Upper lobe of left lung (tissue), 6 donors: Measurements from ENCODE around the gene CT55. TPM values are rescaled to one million over a fixed set of nuclear protein-coding genes. Genes with fewer than 3 reads are reported as not detected.
"Not testable (repeated sequence)": the region's sequence is repeated elsewhere in the genome, so short reads cannot be mapped to it uniquely, and the experiment has no call there.

Source experiments
- ATAC-seq, 2 donors: fragments of 200-7000 bp; cut with Tn5 transposase; one replicate each; pipeline ENCODE4 v1.9.1; 2022; ENCODE audit warnings: mild to moderate bottlenecking in 2 of 2, moderate library complexity in 2 of 2; ENCODE audit not compliant: low FRiP score in 2 of 2
- DNase-seq, 2 donors: peaks; one replicate each; pipeline ENCODE4 v3.0.0-alpha.2; 2019 to 2020
- H3K27ac ChIP-seq, 4 donors: fragments of 200-600 bp; sonication (generic); one replicate each; pipeline ENCODE4 v1.5.1; 2016 to 2019
- H3K27me3 ChIP-seq, 4 donors: fragments of 200-600 bp; sonication (generic); one replicate each; pipeline ENCODE4 v1.5.1; 2017 to 2019
- H3K36me3 ChIP-seq, 4 donors: fragments of 200-600 bp; sonication (generic); one replicate each; pipeline ENCODE4 v1.5.1; 2016 to 2019
- H3K4me1 ChIP-seq, 4 donors: fragments of 200-600 bp; sonication (generic); one replicate each; pipeline ENCODE4 v1.5.1; 2018 to 2019
- H3K4me3 ChIP-seq, 4 donors: fragments of 200-600 bp; sonication (generic); one replicate each; pipeline ENCODE4 v1.5.1; 2017 to 2019; ENCODE audit warnings: mild to moderate bottlenecking in 2 of 4, moderate library complexity in 1 of 4
- H3K9me3 ChIP-seq, 4 donors: fragments of 200-600 bp; sonication (generic); one replicate each; pipeline ENCODE4 v1.5.1; 2018 to 2019
- CTCF ChIP-seq, 6 experiments: fragments of 450-650 bp in 4 of 6; fragments of 200-600 bp in 2 of 6; sonication (generic) in 2 of 6; IDR thresholded peaks; one replicate each; pipeline ENCODE4 v1.5.1; 2016 to 2019; ENCODE audit warnings: antibody characterized with exemption in 6 of 6
- EP300 ChIP-seq, 4 donors: sonication (generic); formaldehyde crosslinking; IDR thresholded peaks; one replicate each; pipeline ENCODE4 v1.5.1; 2017; ENCODE audit warnings: antibody characterized with exemption in 4 of 4, control low read depth in 2 of 4
- POLR2A ChIP-seq, 4 donors: fragments of 450-650 bp; IDR thresholded peaks; one replicate each; pipeline ENCODE4 v1.5.1; 2016 to 2017; ENCODE audit warnings: antibody characterized with exemption in 4 of 4, mild to moderate bottlenecking in 2 of 4
- POLR2AphosphoS5 ChIP-seq, 2 donors: sonication (generic); formaldehyde crosslinking; IDR thresholded peaks; one replicate each; pipeline ENCODE4 v1.5.1; 2017; ENCODE audit warnings: antibody characterized with exemption in 2 of 2
- WGBS, 2 donors: methylation state at CpG; one replicate each; pipeline ENCODE4 v1.1.5; 2017 to 2018; 5-methylcytosine and 5-hydroxymethylcytosine counted together
- total RNA-seq, 6 donors: library from RNA; depleted of rRNA in 4 of 6; stranded (reverse); fragments of >200 nt in 4 of 6; gene quantifications; one replicate each; pipeline versions ENCODE4 v1.1.0 to v1.2.1, GENCODE V29; 2016 to 2021
- donor health status: DM: no; HTN: no; CAD: no; lungs with moderate emphysema.
- donor health status: DM: no; HTN: yes; CAD: no; lungs with severe emphysema.

Gene CT55
- total RNA-seq, 6 donors from 2014 or later, result not detected

DNA sequence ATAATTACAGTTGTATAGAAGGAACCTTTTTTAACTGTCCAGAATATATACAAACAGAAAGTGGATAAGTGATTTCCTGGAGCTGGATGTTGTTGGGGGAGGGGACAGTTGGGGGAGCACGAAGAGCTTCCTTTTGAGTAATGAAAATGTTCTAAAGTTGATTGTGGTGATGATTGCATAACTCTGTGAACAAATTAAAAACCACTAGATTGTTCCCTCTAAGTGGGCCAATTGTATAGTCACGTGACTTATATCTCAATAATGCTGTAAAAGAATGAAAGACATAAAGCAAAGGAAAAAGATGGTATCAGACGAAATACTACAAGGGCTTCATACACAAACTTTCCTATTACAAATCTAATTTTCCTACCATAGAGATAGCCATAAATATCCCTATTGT, 2.7 kb downstream of the CT55 start:
- Histone ChIP-seq H3K9me3 (no peaks in the 10 kb centered on the region), H3K27ac (no peak overlapping the region), H3K4me1 (no peaks in the 10 kb centered on the region), H3K27me3 (no peaks in the 10 kb centered on the region), H3K36me3 (no peaks in the 10 kb centered on the region), H3K4me3 (no peak overlapping the region)
- WGBS, 2 donors, result 12 to 39% methylated on average over 3 of the region's 3 CpGs
- ATAC-seq (no peak), DNase-seq (no peak)
- TF ChIP-seq EP300 (IDR thresholded peaks at IDR 0.05) (no peak), POLR2AphosphoS5 (IDR thresholded peaks at IDR 0.05) (no peak), POLR2A (IDR thresholded peaks at IDR 0.05) (no peak), CTCF (IDR thresholded peaks at IDR 0.05) (no peak)

DNA sequence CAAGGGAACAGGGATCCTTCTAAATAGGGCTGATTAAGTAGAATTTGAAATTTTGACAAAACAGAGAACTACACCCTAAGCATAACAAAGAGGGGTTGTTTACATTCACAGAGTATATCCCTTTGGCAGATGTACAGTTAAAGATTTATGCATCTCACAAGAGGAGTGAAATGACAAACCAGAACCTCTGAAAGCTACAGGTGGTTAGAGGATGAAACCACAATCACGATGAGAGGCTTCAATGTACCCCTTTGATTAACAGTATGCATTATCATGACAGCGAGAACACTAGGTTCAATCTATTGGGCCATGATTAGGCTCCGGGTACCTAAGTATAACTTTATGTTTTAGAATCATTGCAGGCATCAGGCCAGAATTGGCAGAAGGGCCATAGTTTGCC, 16.5 kb downstream of the CT55 start:
- not testable (repeated sequence) for H3K27me3 ChIP-seq, H3K4me1 ChIP-seq
- WGBS, 2 donors, result no CpG with 5 or more reads among the region's 3 CpGs

GRCh38 chrX:135126145-135126544, 45.1 kb downstream of the CT55 start:
- H3K4me1 ChIP-seq, DNase-seq, H3K4me3 ChIP-seq, ATAC-seq, H3K27me3 ChIP-seq, H3K36me3 ChIP-seq, H3K9me3 ChIP-seq, H3K27ac ChIP-seq: not testable (repeated sequence)
- no CpG with 5 or more reads among the region's 6 CpGs for WGBS, 2 donors

More for the DNA sequence above, 16.5 kb downstream of the CT55 start:
- not testable (repeated sequence) for ATAC-seq, H3K36me3 ChIP-seq, H3K9me3 ChIP-seq, H3K27ac ChIP-seq, H3K4me3 ChIP-seq, DNase-seq

- not testable (repeated sequence) for H3K9me3 ChIP-seq, DNase-seq, H3K4me1 ChIP-seq, H3K27ac ChIP-seq, H3K36me3 ChIP-seq, ATAC-seq, H3K27me3 ChIP-seq, H3K4me3 ChIP-seq
- WGBS, 2 donors, result no CpG with 5 or more reads among the region's 1 CpG
These were observed 51.1 kb downstream of the CT55 start, which contains the start of gene ETDB for GRCh38 chrX:135120056-135120576. Gene ETDB (minus strand): TSS chrX:135120526. CDS start chrX:135119261, 1,265 bp downstream.

- not testable (repeated sequence) for H3K27me3 ChIP-seq, ATAC-seq, H3K36me3 ChIP-seq, H3K4me1 ChIP-seq, H3K27ac ChIP-seq, H3K9me3 ChIP-seq, H3K4me3 ChIP-seq, DNase-seq
- WGBS, 2 donors, result 60% methylated on average over 1 of the region's 2 CpGs; no CpG with 5 or more reads in 1 of the 2 donors
These were observed 55.1 kb downstream of the CT55 start for GRCh38 chrX:135116064-135116463.

DNA sequence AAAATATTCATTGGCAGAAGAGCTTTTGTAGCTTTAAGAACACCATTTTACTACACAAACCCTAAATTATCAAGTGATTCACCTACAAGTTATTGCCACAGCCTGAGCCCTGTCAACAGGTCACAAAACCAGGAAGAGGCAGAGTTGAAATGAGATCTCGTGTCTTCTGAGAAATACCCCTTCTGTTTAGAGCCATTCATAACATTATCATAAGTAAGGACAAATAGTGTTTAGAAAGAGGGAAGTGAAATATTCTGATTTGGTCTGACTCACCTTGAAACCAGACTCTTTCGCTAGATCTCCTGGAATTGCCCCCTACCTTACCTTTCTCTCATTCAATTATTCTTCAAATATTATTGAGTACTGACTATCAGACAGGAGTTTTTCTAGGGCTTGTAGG, 56.8 kb downstream of the CT55 start:
- H3K36me3 ChIP-seq, result no peaks in the 10 kb centered on the region
- ATAC-seq, result no peak
- DNase-seq, result no peak
- no peaks in the 10 kb centered on the region for H3K27me3 ChIP-seq
- TF ChIP-seq POLR2A (IDR thresholded peaks at IDR 0.05) (no peak), POLR2AphosphoS5 (IDR thresholded peaks at IDR 0.05) (no peak), EP300 (IDR thresholded peaks at IDR 0.05) (no peak), CTCF (IDR thresholded peaks at IDR 0.05) (no peak)
- no peaks in the 10 kb centered on the region for H3K4me1 ChIP-seq
- no peaks in the 10 kb centered on the region for H3K9me3 ChIP-seq
- WGBS, 2 donors, result 66 to 71% methylated on average over 2 of the region's 2 CpGs
- H3K4me3 ChIP-seq, result no peak overlapping the region
- no peak overlapping the region for H3K27ac ChIP-seq

DNA sequence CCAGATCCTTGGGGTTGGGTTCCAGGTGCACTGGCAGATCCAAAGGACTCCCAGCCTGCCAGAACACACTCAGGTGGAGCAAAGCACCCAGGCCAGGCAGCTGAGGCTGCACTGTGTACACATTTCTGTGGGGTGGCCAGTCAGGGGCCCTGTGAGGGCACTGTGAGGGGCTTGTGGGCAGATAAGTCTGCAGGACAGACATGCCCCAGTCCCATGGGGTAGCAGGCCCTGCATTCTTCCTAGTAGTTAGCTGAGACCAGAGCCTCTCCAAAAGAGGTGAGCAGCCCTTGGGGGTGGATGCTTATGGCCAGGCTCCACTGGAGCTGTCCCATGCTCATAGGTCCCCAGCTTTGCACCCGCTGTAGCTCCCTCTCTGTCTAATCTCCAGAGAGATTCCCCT, 58.5 kb downstream of the CT55 start:
- no peak for DNase-seq
- no peak for TF ChIP-seq EP300 (IDR thresholded peaks at IDR 0.05)
- TF ChIP-seq POLR2AphosphoS5 (IDR thresholded peaks at IDR 0.05), result no peak
- TF ChIP-seq CTCF (IDR thresholded peaks at IDR 0.05), result no peak
- no peak for TF ChIP-seq POLR2A (IDR thresholded peaks at IDR 0.05)
- Histone ChIP-seq H3K27me3 (no peaks in the 10 kb centered on the region), H3K4me1 (no peaks in the 10 kb centered on the region), H3K27ac (no peak overlapping the region), H3K4me3 (no peak overlapping the region), H3K9me3 (no peaks in the 10 kb centered on the region), H3K36me3 (no peaks in the 10 kb centered on the region)
- WGBS, 2 donors, result 100% methylated on average over 1 of the region's 1 CpG; no CpG with 5 or more reads in 1 of the 2 donors
- ATAC-seq, result peak in 1 of 2 donors; percentile 59
